ENCODE measurements around the gene ST3GAL3. TPM values are rescaled to one million over a fixed set of nuclear protein-coding genes. Genes with fewer than 3 reads are reported as not detected.

ST3GAL3 gene
- total and polyA plus RNA-seq, 2 donors (not counting 1 experiment from before 2014, with no cell fraction given), result 13.7 to 16.3 TPM

- H3K9ac ChIP-seq (ENCODE audit: insufficient read depth, low read length), result no peak overlapping the region
Observed at GRCh38 chr1:43864111-43865045, 157.0 kb downstream of the ST3GAL3 start.

GRCh38 chr1:43866201-43866600, 158.9 kb downstream of the ST3GAL3 start:
- Histone ChIP-seq H3K27ac (ENCODE audit: insufficient read depth, low read length) (no peak overlapping the region), H3K4me1 (ENCODE audit: control insufficient read depth, extremely low read depth, insufficient read depth, low read length) (peaks cover 9% of the 10 kb centered on the region), H3K27me3 (ENCODE audit: control insufficient read depth, insufficient read depth, low read length) (no peaks in the 10 kb centered on the region), H3K36me3 (ENCODE audit: control insufficient read depth, insufficient read depth, low read length) (no peaks in the 10 kb centered on the region), H3K4me3 (replicated peaks in 1 of 4; ENCODE audit: control extremely low read depth in 1 of 4, insufficient read depth in 1 of 4, low read depth in 3 of 4, low read length in 4 of 4) (no peak overlapping the region), H3K9ac (ENCODE audit: insufficient read depth, low read length) (no peak overlapping the region), H4K20me1 (ENCODE audit: control insufficient read depth, extremely low read depth, insufficient read depth, low read length) (no peaks in the 10 kb centered on the region), H2AFZ (ENCODE audit: low read length) (no peak overlapping the region), H3K79me2 (ENCODE audit: control insufficient read depth, insufficient read depth, low read length) (no peaks in the 10 kb centered on the region), H3K4me2 (ENCODE audit: extremely low read depth, insufficient read depth, low read length) (no peak overlapping the region), H3K9me3 (ENCODE audit: control insufficient read depth, insufficient read depth, low read depth, low read length) (no peaks in the 10 kb centered on the region)
- TF ChIP-seq EZH2 (IDR thresholded peaks at IDR 0.05; ENCODE audit: low read length, missing control alignments), result no peak
- TF ChIP-seq CTCF (conservative IDR thresholded peaks at IDR 0.05 in 1 of 2, IDR thresholded peaks at IDR 0.05 in 1 of 2; ENCODE audit: low read depth in 1 of 2, low read length in 2 of 2), result no peak
- no peak for DNase-seq (ENCODE audit: low read depth in 2 of 2)

More at GRCh38 chr1:43864111-43865045, 157.0 kb downstream of the ST3GAL3 start:
- Histone ChIP-seq H3K4me3 (replicated peaks in 1 of 4; ENCODE audit: control extremely low read depth in 1 of 4, insufficient read depth in 1 of 4, low read depth in 3 of 4, low read length in 4 of 4) (no peak overlapping the region), H3K4me1 (ENCODE audit: control insufficient read depth, extremely low read depth, insufficient read depth, low read length) (peaks cover 14% of the 10 kb centered on the region), H2AFZ (ENCODE audit: low read length) (no peak overlapping the region), H3K27ac (ENCODE audit: insufficient read depth, low read length) (no peak overlapping the region), H3K27me3 (ENCODE audit: control insufficient read depth, insufficient read depth, low read length) (no peaks in the 10 kb centered on the region), H3K9me3 (ENCODE audit: control insufficient read depth, insufficient read depth, low read depth, low read length) (no peaks in the 10 kb centered on the region), H4K20me1 (ENCODE audit: control insufficient read depth, extremely low read depth, insufficient read depth, low read length) (no peaks in the 10 kb centered on the region), H3K4me2 (ENCODE audit: extremely low read depth, insufficient read depth, low read length) (no peak overlapping the region), H3K36me3 (ENCODE audit: control insufficient read depth, insufficient read depth, low read length) (no peaks in the 10 kb centered on the region), H3K79me2 (ENCODE audit: control insufficient read depth, insufficient read depth, low read length) (no peaks in the 10 kb centered on the region)
- DNase-seq (ENCODE audit: low read depth in 2 of 2), result no peak
- no peak for TF ChIP-seq EZH2 (IDR thresholded peaks at IDR 0.05; ENCODE audit: low read length, missing control alignments)
- no peak for TF ChIP-seq CTCF (conservative IDR thresholded peaks at IDR 0.05 in 1 of 2, IDR thresholded peaks at IDR 0.05 in 1 of 2; ENCODE audit: low read depth in 1 of 2, low read length in 2 of 2)

GRCh38 chr1:43867976-43868740, 160.8 kb downstream of the ST3GAL3 start:
- Histone ChIP-seq H3K27ac (ENCODE audit: insufficient read depth, low read length) (no peak overlapping the region), H3K4me3 (replicated peaks in 1 of 4; ENCODE audit: control extremely low read depth in 1 of 4, insufficient read depth in 1 of 4, low read depth in 3 of 4, low read length in 4 of 4) (no peak overlapping the region), H2AFZ (ENCODE audit: low read length) (no peak overlapping the region), H3K9ac (ENCODE audit: insufficient read depth, low read length) (no peak overlapping the region), H3K36me3 (ENCODE audit: control insufficient read depth, insufficient read depth, low read length) (no peaks in the 10 kb centered on the region), H3K79me2 (ENCODE audit: control insufficient read depth, insufficient read depth, low read length) (no peaks in the 10 kb centered on the region), H3K4me2 (ENCODE audit: extremely low read depth, insufficient read depth, low read length) (no peak overlapping the region), H4K20me1 (ENCODE audit: control insufficient read depth, extremely low read depth, insufficient read depth, low read length) (no peaks in the 10 kb centered on the region), H3K27me3 (ENCODE audit: control insufficient read depth, insufficient read depth, low read length) (no peaks in the 10 kb centered on the region), H3K4me1 (ENCODE audit: control insufficient read depth, extremely low read depth, insufficient read depth, low read length) (peaks cover 8% of the 10 kb centered on the region), H3K9me3 (ENCODE audit: control insufficient read depth, insufficient read depth, low read depth, low read length) (no peaks in the 10 kb centered on the region)
- TF ChIP-seq EZH2 (IDR thresholded peaks at IDR 0.05; ENCODE audit: low read length, missing control alignments) (no peak), CTCF (conservative IDR thresholded peaks at IDR 0.05 in 1 of 2, IDR thresholded peaks at IDR 0.05 in 1 of 2; ENCODE audit: low read depth in 1 of 2, low read length in 2 of 2) (no peak)
- peak; percentile 42 to 91 for DNase-seq (ENCODE audit: low read depth in 2 of 2)
